CD4-positive, CD25-positive, alpha-beta regulatory T cell (primary cell): ENCODE measurements around the gene RERE. TPM values are rescaled to one million over a fixed set of nuclear protein-coding genes. Genes with fewer than 3 reads are reported as not detected.

Source experiments
- ATAC-seq, 2 donors: fragments of 150-1000 bp; cut with Tn5 transposase; one replicate each; pipeline ENCODE4 v1.10.0; 2021; ENCODE audit warnings: low read depth in 2 of 2, moderate number of reproducible peaks in 2 of 2, moderate library complexity in 1 of 2
- DNase-seq, 3 donors: peaks; one replicate each; pipeline versions ENCODE4 v3.0.0 to v3.0.0-alpha.2; 2012 to 2022; ENCODE audit warnings: mixed read lengths in 1 of 3
- H3K27ac ChIP-seq: one replicate; pipeline ENCODE4 v1.7.0; 2013; ENCODE audit warnings: mild to moderate bottlenecking, low read length; ENCODE audit not compliant: insufficient read depth, poor library complexity, severe bottlenecking
- H3K27me3 ChIP-seq: one replicate; pipeline ENCODE4 v1.7.0; 2013; ENCODE audit warnings: low read length; ENCODE audit not compliant: control insufficient read depth, insufficient read depth
- H3K36me3 ChIP-seq: one replicate; pipeline ENCODE4 v1.7.0; 2013; ENCODE audit warnings: mild to moderate bottlenecking, low read length, moderate library complexity; ENCODE audit not compliant: control insufficient read depth, insufficient read depth
- H3K4me1 ChIP-seq: 2 replicates; pipeline ENCODE4 v1.7.0; 2013; ENCODE audit warnings: mild to moderate bottlenecking, low read length; ENCODE audit not compliant: insufficient read depth, control insufficient read depth, poor library complexity, severe bottlenecking
- H3K4me3 ChIP-seq: one replicate; pipeline ENCODE4 v1.7.0; 2013; ENCODE audit warnings: low read depth, mild to moderate bottlenecking, low read length, moderate library complexity
- H3K9me3 ChIP-seq, 2 experiments: 1 replicate in 1 of 2; 2 replicates in 1 of 2; pipeline ENCODE4 v1.7.0; 2013; ENCODE audit warnings: low read length in 2 of 2, mild to moderate bottlenecking in 1 of 2, moderate library complexity in 1 of 2; ENCODE audit not compliant: control insufficient read depth in 2 of 2
- H3K27ac Mint-ChIP-seq, 3 donors: one replicate each; pipeline ENCODE4 v1.8.0; 2020 to 2022; ENCODE audit warnings: mild to moderate bottlenecking in 3 of 3, mixed read lengths in 3 of 3, moderate library complexity in 2 of 3
- H3K27me3 Mint-ChIP-seq: one replicate; pipeline ENCODE4 v1.8.0; 2022; ENCODE audit warnings: mild to moderate bottlenecking, mixed read lengths
- H3K36me3 Mint-ChIP-seq: one replicate; pipeline ENCODE4 v1.8.0; 2020; ENCODE audit warnings: mixed read lengths
- H3K4me1 Mint-ChIP-seq, 4 donors: one replicate each; pipeline ENCODE4 v1.8.0; 2020 to 2022; ENCODE audit warnings: mixed read lengths in 4 of 4, mild to moderate bottlenecking in 1 of 4
- H3K4me3 Mint-ChIP-seq, 4 donors: one replicate each; pipeline ENCODE4 v1.8.0; 2020 to 2022; ENCODE audit warnings: mild to moderate bottlenecking in 4 of 4, mixed read lengths in 4 of 4, moderate library complexity in 3 of 4
- H3K9me3 Mint-ChIP-seq, 7 donors: one replicate each; pipeline ENCODE4 v1.8.0; 2020 to 2022; ENCODE audit warnings: mixed read lengths in 7 of 7, mild to moderate bottlenecking in 3 of 7, moderate library complexity in 2 of 7
- polyA plus RNA-seq, 4 donors: library from polyadenylated mRNA; unstranded; fragments of 300-500 nt; fragmentation: Illumina TruSeq; gene quantifications; one replicate each; pipeline ENCODE4 v1.2.3, GENCODE V29; 2021
- total RNA-seq: library from RNA; stranded (reverse); gene quantifications from one replicate; pipeline ENCODE4 v1.2.3, GENCODE V29; 2022

The RERE gene
- total and polyA plus RNA-seq, 5 donors from 2014 or later, result 3.1 to 127 (median 5.7) TPM

GRCh38 chr1:8431019-8431418, 386.4 kb downstream of the RERE start:
- peak; percentile 57 to 69 for ATAC-seq
- Mint-ChIP-seq H3K36me3 (peaks cover 9% of the 10 kb centered on the region), H3K4me1 (peaks cover 35 to 72% (median 52%) of the 10 kb centered on the region in 4 donors), H3K9me3 (no peaks in the 10 kb centered on the region), H3K27me3 (no peaks in the 10 kb centered on the region), H3K27ac (peak overlapping the region; percentile 88 to 98 (median 95)), H3K4me3 (peak overlapping the region; percentile 59 to 85 (median 72))
- DNase-seq, result peak in 2 of 3 donors; percentile 36 to 70
- Histone ChIP-seq H3K27ac (peak overlapping the region; percentile 58), H3K27me3 (no peaks in the 10 kb centered on the region), H3K4me3 (peak overlapping the region; percentile 41), H3K36me3 (no peaks in the 10 kb centered on the region), H3K4me1 (peaks cover 43% of the 10 kb centered on the region), H3K9me3 (no peaks in the 10 kb centered on the region)

GRCh38 chr1:8430476-8430875, 387.0 kb downstream of the RERE start:
- ATAC-seq, result peak; percentile 64 to 69
- H3K27ac Mint-ChIP-seq, result peak overlapping the region; percentile 88 to 98 (median 95)
- Histone ChIP-seq H3K36me3 (no peaks in the 10 kb centered on the region), H3K4me1 (peaks cover 45% of the 10 kb centered on the region), H3K9me3 (no peaks in the 10 kb centered on the region), H3K4me3 (peak overlapping the region; percentile 41), H3K27me3 (no peaks in the 10 kb centered on the region), H3K27ac (peak overlapping the region; percentile 58)
- H3K36me3 Mint-ChIP-seq, result peaks cover 8% of the 10 kb centered on the region
- H3K9me3 Mint-ChIP-seq, result no peaks in the 10 kb centered on the region
- peak overlapping the region; percentile 55 to 85 (median 72) for H3K4me3 Mint-ChIP-seq
- no peaks in the 10 kb centered on the region for H3K27me3 Mint-ChIP-seq
- H3K4me1 Mint-ChIP-seq, result peaks cover 35 to 77% (median 56%) of the 10 kb centered on the region in 4 donors
- DNase-seq, result peak in 2 of 3 donors; percentile 25 to 77

- no peaks in the 10 kb centered on the region for H3K27me3 ChIP-seq
- DNase-seq, result no peak
- Mint-ChIP-seq H3K9me3 (no peaks in the 10 kb centered on the region), H3K4me3 (peak overlapping the region in 2 of 4 donors; percentile 12 to 85), H3K27ac (peak overlapping the region in 2 of 3 donors; percentile 83 to 88), H3K27me3 (no peaks in the 10 kb centered on the region), H3K36me3 (peaks cover 6% of the 10 kb centered on the region), H3K4me1 (peaks cover 37 to 86% (median 63%) of the 10 kb centered on the region in 4 donors)
- H3K36me3 ChIP-seq, result no peaks in the 10 kb centered on the region
- no peak for ATAC-seq
- no peak overlapping the region for H3K27ac ChIP-seq
- no peak overlapping the region for H3K4me3 ChIP-seq
- H3K4me1 ChIP-seq, result peaks cover 54% of the 10 kb centered on the region
- no peaks in the 10 kb centered on the region for H3K9me3 ChIP-seq
Observed at GRCh38 chr1:8429549-8430110, 387.8 kb downstream of the RERE start.

- H3K36me3 ChIP-seq, result no peaks in the 10 kb centered on the region
- Mint-ChIP-seq H3K27me3 (no peaks in the 10 kb centered on the region), H3K4me1 (peaks cover 42 to 88% (median 64%) of the 10 kb centered on the region in 4 donors), H3K9me3 (no peaks in the 10 kb centered on the region), H3K27ac (peak overlapping the region; percentile 44 to 97 (median 90)), H3K4me3 (peak overlapping the region in 1 of 4 donors; percentile 30), H3K36me3 (peaks cover 6% of the 10 kb centered on the region)
- H3K27ac ChIP-seq, result peak overlapping the region; percentile 3
- DNase-seq (no peak), ATAC-seq (no peak)
- H3K9me3 ChIP-seq, result no peaks in the 10 kb centered on the region
- peaks cover 62% of the 10 kb centered on the region for H3K4me1 ChIP-seq
- H3K4me3 ChIP-seq, result no peak overlapping the region
- no peaks in the 10 kb centered on the region for H3K27me3 ChIP-seq
Observed at GRCh38 chr1:8428441-8428840, 389.0 kb downstream of the RERE start.

GRCh38 chr1:8427986-8428385, 389.5 kb downstream of the RERE start:
- H3K4me1 Mint-ChIP-seq, result peaks cover 42 to 86% (median 64%) of the 10 kb centered on the region in 4 donors
- H3K36me3 Mint-ChIP-seq, result peaks cover 6% of the 10 kb centered on the region
- Histone ChIP-seq H3K27me3 (no peaks in the 10 kb centered on the region), H3K4me3 (peak overlapping the region; percentile 57), H3K9me3 (no peaks in the 10 kb centered on the region), H3K36me3 (no peaks in the 10 kb centered on the region), H3K27ac (peak overlapping the region; percentile 74), H3K4me1 (peaks cover 62% of the 10 kb centered on the region)
- no peaks in the 10 kb centered on the region for H3K27me3 Mint-ChIP-seq
- no peaks in the 10 kb centered on the region for H3K9me3 Mint-ChIP-seq
- DNase-seq (no peak), ATAC-seq (no peak)
- peak overlapping the region; percentile 44 to 97 (median 90) for H3K27ac Mint-ChIP-seq
- peak overlapping the region; percentile 15 to 86 (median 54) for H3K4me3 Mint-ChIP-seq

- Mint-ChIP-seq H3K27me3 (no peaks in the 10 kb centered on the region), H3K4me1 (peaks cover 40 to 81% (median 63%) of the 10 kb centered on the region in 4 donors), H3K4me3 (peak overlapping the region; percentile 30 to 86 (median 63)), H3K9me3 (no peaks in the 10 kb centered on the region), H3K36me3 (peaks cover 6% of the 10 kb centered on the region), H3K27ac (peak overlapping the region; percentile 83 to 97 (median 90))
- ATAC-seq (peak; percentile 15 to 37), DNase-seq (peak in 2 of 3 donors; percentile 54 to 79)
- Histone ChIP-seq H3K4me3 (peak overlapping the region; percentile 57), H3K4me1 (peaks cover 65% of the 10 kb centered on the region), H3K9me3 (no peaks in the 10 kb centered on the region), H3K27ac (peak overlapping the region; percentile 74), H3K27me3 (no peaks in the 10 kb centered on the region), H3K36me3 (no peaks in the 10 kb centered on the region)
Observed at GRCh38 chr1:8427493-8427892, 389.9 kb downstream of the RERE start.

GRCh38 chr1:8426996-8427395, 390.4 kb downstream of the RERE start:
- H3K27ac Mint-ChIP-seq, result peak overlapping the region; percentile 83 to 97 (median 90)
- H3K27ac ChIP-seq, result peak overlapping the region; percentile 74

GRCh38 chr1:8425781-8426161, 391.7 kb downstream of the RERE start:
- Mint-ChIP-seq H3K27me3 (no peaks in the 10 kb centered on the region), H3K4me3 (peak overlapping the region; percentile 48 to 94 (median 90)), H3K27ac (peak overlapping the region; percentile 90 to 100 (median 91)), H3K9me3 (no peaks in the 10 kb centered on the region), H3K36me3 (no peaks in the 10 kb centered on the region), H3K4me1 (peaks cover 30 to 65% (median 48%) of the 10 kb centered on the region in 4 donors)
- DNase-seq (no peak), ATAC-seq (no peak)
- H3K9me3 ChIP-seq, result no peaks in the 10 kb centered on the region
- peaks cover under 1% of the 10 kb centered on the region for H3K36me3 ChIP-seq
- H3K4me1 ChIP-seq, result peaks cover 75% of the 10 kb centered on the region
- no peak overlapping the region for H3K4me3 ChIP-seq
- H3K27ac ChIP-seq, result peak overlapping the region; percentile 84
- no peaks in the 10 kb centered on the region for H3K27me3 ChIP-seq

More at GRCh38 chr1:8426996-8427395, 390.4 kb downstream of the RERE start:
- ATAC-seq (no peak), DNase-seq (no peak)
- Histone ChIP-seq H3K36me3 (no peaks in the 10 kb centered on the region), H3K27me3 (no peaks in the 10 kb centered on the region), H3K4me3 (peak overlapping the region; percentile 57), H3K9me3 (no peaks in the 10 kb centered on the region), H3K4me1 (peaks cover 70% of the 10 kb centered on the region)
- H3K36me3 Mint-ChIP-seq, result peaks cover 2% of the 10 kb centered on the region
- H3K4me3 Mint-ChIP-seq, result peak overlapping the region; percentile 30 to 86 (median 63)
- H3K4me1 Mint-ChIP-seq, result peaks cover 36 to 76% (median 58%) of the 10 kb centered on the region in 4 donors
- no peaks in the 10 kb centered on the region for H3K9me3 Mint-ChIP-seq
- H3K27me3 Mint-ChIP-seq, result no peaks in the 10 kb centered on the region
